Fibroblast of lung (primary cell): ENCODE measurements around the gene ETHE1. TPM values are rescaled to one million over a fixed set of nuclear protein-coding genes. Genes with fewer than 3 reads are reported as not detected.
A peak's percentile ranks its signal among the peaks of the same experiment; 100 is the strongest.

ENCODE experiments used
- DNase-seq, 2 donors: peaks; one replicate each; pipeline versions ENCODE4 v3.0.0 to v3.0.0-alpha.2; 2010; ENCODE audit warnings: low read depth in 2 of 2
- H2AFZ ChIP-seq: 2 replicates; pipeline ENCODE4 v1.5.1; 2012; ENCODE audit warnings: low read length, control low read depth, inconsistent platforms
- H3K27ac ChIP-seq: 2 replicates; pipeline ENCODE4 v1.5.1; 2011; ENCODE audit warnings: low read length, control low read depth; ENCODE audit not compliant: insufficient read depth
- H3K27me3 ChIP-seq: 2 replicates; pipeline ENCODE4 v1.5.1; 2011; ENCODE audit warnings: mild to moderate bottlenecking, low read length; ENCODE audit not compliant: control insufficient read depth, insufficient read depth
- H3K36me3 ChIP-seq: 2 replicates; pipeline ENCODE4 v1.5.1; 2011; ENCODE audit warnings: low read length; ENCODE audit not compliant: control insufficient read depth, insufficient read depth
- H3K4me1 ChIP-seq: 2 replicates; pipeline ENCODE4 v1.5.1; 2011; ENCODE audit warnings: low read length; ENCODE audit not compliant: control insufficient read depth, insufficient read depth; ENCODE audit errors: extremely low read depth
- H3K4me2 ChIP-seq: 2 replicates; pipeline ENCODE4 v1.5.1; 2011; ENCODE audit warnings: low read length, control low read depth; ENCODE audit not compliant: insufficient read depth; ENCODE audit errors: extremely low read depth
- H3K4me3 ChIP-seq, 4 experiments: fragments of 200-600 bp in 1 of 4; sonication (generic) in 1 of 4; replicated peaks in 1 of 4; 2 replicates each; pipeline ENCODE4 v1.5.1; 2011 to 2016; ENCODE audit warnings: low read length in 4 of 4, low read depth in 3 of 4, mild to moderate bottlenecking in 3 of 4, control low read depth in 2 of 4, inconsistent platforms in 1 of 4, mixed read lengths in 1 of 4; ENCODE audit not compliant: insufficient read depth in 1 of 4; ENCODE audit errors: control extremely low read depth in 1 of 4
- H3K79me2 ChIP-seq: 2 replicates; pipeline ENCODE4 v1.5.1; 2012; ENCODE audit warnings: mild to moderate bottlenecking, low read length, inconsistent platforms; ENCODE audit not compliant: control insufficient read depth, insufficient read depth
- H3K9ac ChIP-seq: 2 replicates; pipeline ENCODE4 v1.5.1; 2011; ENCODE audit warnings: mild to moderate bottlenecking, low read length, control low read depth; ENCODE audit not compliant: insufficient read depth
- H3K9me3 ChIP-seq: 2 replicates; pipeline ENCODE4 v1.5.1; 2012; ENCODE audit warnings: low read depth, low read length; ENCODE audit not compliant: control insufficient read depth, insufficient read depth
- H4K20me1 ChIP-seq: 2 replicates; pipeline ENCODE4 v1.5.1; 2011; ENCODE audit warnings: low read length; ENCODE audit not compliant: control insufficient read depth, insufficient read depth; ENCODE audit errors: extremely low read depth
- EZH2 ChIP-seq: IDR thresholded peaks from 2 replicates; pipeline ENCODE4 v1.5.1; 2012; ENCODE audit warnings: low read length, control low read depth, mild to moderate bottlenecking; ENCODE audit errors: missing control alignments
- polyA plus RNA-seq, 2 donors: library from polyadenylated mRNA; depleted of rRNA in 1 of 2; stranded (reverse) in 1 of 2; unstranded in 1 of 2; fragments of >200 nt; gene quantifications; 2 replicates each; pipeline ENCODE4 v1.2.1, GENCODE V29; 2011 to 2012; ENCODE audit warnings: missing spikeins in 1 of 2
- total RNA-seq: library from RNA; depleted of rRNA; stranded (reverse); fragments of >200 nt; gene quantifications from 2 replicates; pipeline ENCODE4 v1.2.1, GENCODE V29; 2014
- TF ChIP-seq, protein P1 (sequence below), 2 donors: IDR thresholded peaks in 1 of 2; conservative IDR thresholded peaks in 1 of 2; 1 replicate in 1 of 2; 2 replicates in 1 of 2; pipeline ENCODE4 v1.5.1; 2011 to 2012; ENCODE audit warnings: low read length in 2 of 2, control low read depth in 1 of 2, inconsistent platforms in 1 of 2, low read depth in 1 of 2, mild to moderate bottlenecking in 1 of 2

ETHE1 gene
- total and polyA plus RNA-seq, 2 donors (not counting 1 experiment from before 2014, with no cell fraction given) = 65.2 to 112 TPM

DNA sequence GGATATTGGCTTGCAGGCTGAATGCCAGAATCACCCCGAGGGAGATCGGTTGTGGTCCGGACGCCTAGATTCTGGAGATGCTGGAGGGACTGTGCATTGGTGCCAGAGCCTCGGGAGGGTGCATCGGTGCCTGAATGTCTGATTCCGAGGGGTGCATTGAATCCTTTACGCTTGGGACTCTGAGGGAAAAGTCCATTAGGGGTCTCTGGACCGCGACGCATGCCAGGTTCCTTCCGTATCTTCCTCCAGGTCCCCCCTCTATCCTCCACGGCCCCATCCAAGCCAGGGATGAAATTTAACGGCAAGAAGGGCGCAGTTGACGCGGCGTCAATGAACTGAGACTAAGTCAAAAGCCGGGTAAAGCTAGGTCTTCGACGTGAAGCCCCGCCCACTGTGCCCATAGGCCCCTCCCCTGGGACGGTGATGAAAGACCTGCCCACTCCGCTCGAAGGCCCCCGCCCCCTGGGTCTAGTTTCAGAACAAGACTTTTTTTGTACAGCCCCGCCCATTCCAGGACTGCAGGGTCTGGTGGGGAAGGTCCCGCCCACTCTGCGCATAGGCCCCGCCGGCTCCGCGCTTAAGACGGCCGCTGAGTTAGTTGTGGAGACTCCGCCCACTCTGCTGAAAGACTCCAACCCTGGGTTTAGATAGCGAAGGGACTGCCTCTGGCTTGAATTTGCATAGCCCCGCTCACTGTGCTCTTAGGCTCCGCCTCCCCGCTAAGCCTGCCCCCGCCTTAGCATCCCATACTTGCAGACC, 6.7 kb upstream of the ETHE1 start:
- H2AFZ ChIP-seq = peak overlapping the region; percentile 73
- H3K9ac ChIP-seq = peak overlapping the region; percentile 27
- H3K9me3 ChIP-seq = no peaks in the 10 kb centered on the region
- H4K20me1 ChIP-seq = no peaks in the 10 kb centered on the region
- peak overlapping the region; percentile 43 to 82 (median 68) for H3K4me3 ChIP-seq
- peaks cover 6% of the 10 kb centered on the region for H3K4me1 ChIP-seq
- H3K36me3 ChIP-seq = no peaks in the 10 kb centered on the region
- H3K79me2 ChIP-seq = no peaks in the 10 kb centered on the region
- DNase-seq = peak; percentile 100
- no peaks in the 10 kb centered on the region for H3K27me3 ChIP-seq
- peak overlapping the region; percentile 89 for H3K4me2 ChIP-seq
- peak overlapping the region; percentile 79 for H3K27ac ChIP-seq
- TF ChIP-seq, protein P1, sequence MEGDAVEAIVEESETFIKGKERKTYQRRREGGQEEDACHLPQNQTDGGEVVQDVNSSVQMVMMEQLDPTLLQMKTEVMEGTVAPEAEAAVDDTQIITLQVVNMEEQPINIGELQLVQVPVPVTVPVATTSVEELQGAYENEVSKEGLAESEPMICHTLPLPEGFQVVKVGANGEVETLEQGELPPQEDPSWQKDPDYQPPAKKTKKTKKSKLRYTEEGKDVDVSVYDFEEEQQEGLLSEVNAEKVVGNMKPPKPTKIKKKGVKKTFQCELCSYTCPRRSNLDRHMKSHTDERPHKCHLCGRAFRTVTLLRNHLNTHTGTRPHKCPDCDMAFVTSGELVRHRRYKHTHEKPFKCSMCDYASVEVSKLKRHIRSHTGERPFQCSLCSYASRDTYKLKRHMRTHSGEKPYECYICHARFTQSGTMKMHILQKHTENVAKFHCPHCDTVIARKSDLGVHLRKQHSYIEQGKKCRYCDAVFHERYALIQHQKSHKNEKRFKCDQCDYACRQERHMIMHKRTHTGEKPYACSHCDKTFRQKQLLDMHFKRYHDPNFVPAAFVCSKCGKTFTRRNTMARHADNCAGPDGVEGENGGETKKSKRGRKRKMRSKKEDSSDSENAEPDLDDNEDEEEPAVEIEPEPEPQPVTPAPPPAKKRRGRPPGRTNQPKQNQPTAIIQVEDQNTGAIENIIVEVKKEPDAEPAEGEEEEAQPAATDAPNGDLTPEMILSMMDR (conservative IDR thresholded peaks at IDR 0.05 in 1 of 2, IDR thresholded peaks at IDR 0.05 in 1 of 2; ENCODE audit: low read depth in 1 of 2, low read length in 2 of 2) = no peak
- TF ChIP-seq EZH2 = no peak

DNA sequence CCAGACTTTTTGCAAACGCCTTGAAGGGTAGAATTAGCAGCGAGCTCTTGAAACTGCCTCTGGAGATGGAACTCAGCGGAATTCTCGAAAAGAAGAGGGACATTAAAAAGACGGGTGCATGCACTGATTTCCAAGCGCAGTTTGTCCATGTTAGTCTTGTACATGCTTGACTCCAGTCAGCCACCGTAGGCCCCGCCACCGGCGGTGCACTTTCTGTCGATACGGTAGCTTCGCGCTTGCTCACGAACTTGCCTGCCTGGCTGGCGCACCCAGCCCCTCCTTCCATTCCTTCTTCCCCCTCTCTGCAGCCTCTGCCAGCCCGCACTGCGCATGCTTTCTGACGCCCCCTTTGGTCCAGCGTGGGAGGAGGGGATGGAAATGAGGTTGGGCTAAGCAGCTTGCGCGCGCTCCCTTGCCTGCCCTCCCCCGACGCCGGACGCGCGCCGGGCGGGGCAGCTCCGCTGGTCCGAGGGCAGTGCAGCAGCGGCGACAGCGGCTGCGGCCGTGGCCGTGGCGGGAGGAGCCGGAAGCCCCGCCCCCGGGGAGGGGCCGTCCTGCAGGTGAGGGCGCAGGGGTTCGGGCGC, 6.1 kb upstream of the ETHE1 start, which contains the start of gene ZNF575:
Gene ZNF575, plus strand, starts transcription at position 227 of the 584 bp plus-strand sequence. CDS start 1,235 bp downstream, outside the sequence.
- Histone ChIP-seq H2AFZ (peak within 1 kb of the TSS; percentile 85), H3K4me1 (peaks cover 6% of the 10 kb centered on the region), H3K27ac (peak within 1 kb of the TSS; percentile 79), H3K4me2 (peak within 1 kb of the TSS; percentile 89), H3K9me3 (no peaks in the 10 kb centered on the region), H3K27me3 (no peaks in the 10 kb centered on the region), H3K4me3 (peak within 1 kb of the TSS; percentile 43 to 82 (median 68)), H3K36me3 (no peaks in the 10 kb centered on the region), H4K20me1 (no peaks in the 10 kb centered on the region), H3K79me2 (no peaks in the 10 kb centered on the region), H3K9ac (peak within 1 kb of the TSS; percentile 27)
- no peak for TF ChIP-seq EZH2
- TF ChIP-seq, protein P1 (conservative IDR thresholded peaks at IDR 0.05 in 1 of 2, IDR thresholded peaks at IDR 0.05 in 1 of 2; ENCODE audit: low read depth in 1 of 2, low read length in 2 of 2) = no peak
- DNase-seq = peak; percentile 97

DNA sequence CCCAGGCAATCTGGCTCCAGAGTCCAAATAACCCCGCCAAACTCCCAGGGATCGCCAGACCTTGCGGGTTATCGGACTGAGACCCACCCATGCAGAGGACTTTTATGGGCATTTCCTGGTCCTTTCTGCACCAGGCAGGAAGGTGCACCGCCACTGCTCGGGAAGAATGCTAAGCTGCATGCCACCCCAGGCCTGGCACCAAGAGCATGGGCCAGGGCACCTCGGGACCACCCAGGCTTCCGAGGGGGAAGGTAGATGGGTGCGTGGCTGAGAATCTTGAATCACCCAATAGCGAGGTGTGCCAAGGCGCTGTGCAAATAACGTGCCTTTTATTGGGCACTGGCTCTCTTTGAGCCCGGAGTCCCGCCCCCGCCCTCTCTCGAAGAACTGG, 5.6 kb upstream of the ETHE1 start:
- DNase-seq = no peak
- Histone ChIP-seq H3K9me3 (no peaks in the 10 kb centered on the region), H2AFZ (peak overlapping the region; percentile 85), H4K20me1 (no peaks in the 10 kb centered on the region), H3K4me3 (peak overlapping the region; percentile 20 to 74 (median 64)), H3K27ac (peak overlapping the region; percentile 46), H3K4me2 (peak overlapping the region; percentile 89), H3K36me3 (no peaks in the 10 kb centered on the region), H3K79me2 (no peaks in the 10 kb centered on the region), H3K27me3 (no peaks in the 10 kb centered on the region), H3K9ac (peak overlapping the region; percentile 27), H3K4me1 (peaks cover 6% of the 10 kb centered on the region)
- TF ChIP-seq, protein P1 (conservative IDR thresholded peaks at IDR 0.05 in 1 of 2, IDR thresholded peaks at IDR 0.05 in 1 of 2; ENCODE audit: low read depth in 1 of 2, low read length in 2 of 2) = no peak
- no peak for TF ChIP-seq EZH2
